ENCODE data around the gene ANXA9.

ANXA9 gene

GRCh38 chr1:150992626-150993025 is 10.5 kb downstream of the ANXA9 start:
- no peak overlapping the region for H3K27ac ChIP-seq (ENCODE audit: low read length)
- H3K79me2 ChIP-seq (ENCODE audit: low read length): no peaks in the 10 kb centered on the region
- no peaks in the 10 kb centered on the region for H3K9me3 ChIP-seq (ENCODE audit: insufficient read depth, low read length)
- no peak for TF ChIP-seq EZH2phosphoT487 (IDR thresholded peaks at IDR 0.05; ENCODE audit: low read depth)
- TF ChIP-seq, protein P1, sequence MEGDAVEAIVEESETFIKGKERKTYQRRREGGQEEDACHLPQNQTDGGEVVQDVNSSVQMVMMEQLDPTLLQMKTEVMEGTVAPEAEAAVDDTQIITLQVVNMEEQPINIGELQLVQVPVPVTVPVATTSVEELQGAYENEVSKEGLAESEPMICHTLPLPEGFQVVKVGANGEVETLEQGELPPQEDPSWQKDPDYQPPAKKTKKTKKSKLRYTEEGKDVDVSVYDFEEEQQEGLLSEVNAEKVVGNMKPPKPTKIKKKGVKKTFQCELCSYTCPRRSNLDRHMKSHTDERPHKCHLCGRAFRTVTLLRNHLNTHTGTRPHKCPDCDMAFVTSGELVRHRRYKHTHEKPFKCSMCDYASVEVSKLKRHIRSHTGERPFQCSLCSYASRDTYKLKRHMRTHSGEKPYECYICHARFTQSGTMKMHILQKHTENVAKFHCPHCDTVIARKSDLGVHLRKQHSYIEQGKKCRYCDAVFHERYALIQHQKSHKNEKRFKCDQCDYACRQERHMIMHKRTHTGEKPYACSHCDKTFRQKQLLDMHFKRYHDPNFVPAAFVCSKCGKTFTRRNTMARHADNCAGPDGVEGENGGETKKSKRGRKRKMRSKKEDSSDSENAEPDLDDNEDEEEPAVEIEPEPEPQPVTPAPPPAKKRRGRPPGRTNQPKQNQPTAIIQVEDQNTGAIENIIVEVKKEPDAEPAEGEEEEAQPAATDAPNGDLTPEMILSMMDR (IDR thresholded peaks at IDR 0.05; ENCODE audit: low read depth, low read length): no peak
- no peak overlapping the region for H3K9ac ChIP-seq (ENCODE audit: low read length)
- H3K4me2 ChIP-seq (ENCODE audit: low read length): no peak overlapping the region
- no peaks in the 10 kb centered on the region for H3K27me3 ChIP-seq (ENCODE audit: low read depth, low read length)
- no peak overlapping the region for H2AFZ ChIP-seq (ENCODE audit: low read depth, low read length)
- H3K36me3 ChIP-seq (replicated peaks; ENCODE audit: low read depth, low read length): no peaks in the 10 kb centered on the region
- H3K4me1 ChIP-seq (ENCODE audit: low read length): 0 out of 2 replicates have a peak, but pooled peaks cover 3% of the 10 kb centered on the region
- H3K4me3 ChIP-seq (ENCODE audit: low read length): no peak overlapping the region
- H4K20me1 ChIP-seq (ENCODE audit: insufficient read depth, low read length): no peaks in the 10 kb centered on the region

GRCh38 chr1:150994248-150994647 is 12.2 kb downstream of the ANXA9 start:
- H3K4me1 ChIP-seq (ENCODE audit: low read length): 0 out of 2 replicates have a peak, but pooled peaks cover 3% of the 10 kb centered on the region
- H3K9ac ChIP-seq (ENCODE audit: low read length): no peak overlapping the region
- no peak overlapping the region for H2AFZ ChIP-seq (ENCODE audit: low read depth, low read length)
- H4K20me1 ChIP-seq (ENCODE audit: insufficient read depth, low read length): no peaks in the 10 kb centered on the region
- no peaks in the 10 kb centered on the region for H3K27me3 ChIP-seq (ENCODE audit: low read depth, low read length)
- H3K4me3 ChIP-seq (ENCODE audit: low read length): no peak overlapping the region
- no peaks in the 10 kb centered on the region for H3K9me3 ChIP-seq (ENCODE audit: insufficient read depth, low read length)
- H3K4me2 ChIP-seq (ENCODE audit: low read length): no peak overlapping the region
- TF ChIP-seq, protein P1 (IDR thresholded peaks at IDR 0.05; ENCODE audit: low read depth, low read length): no peak
- no peak for TF ChIP-seq EZH2phosphoT487 (IDR thresholded peaks at IDR 0.05; ENCODE audit: low read depth)
- no peaks in the 10 kb centered on the region for H3K36me3 ChIP-seq (replicated peaks; ENCODE audit: low read depth, low read length)
- H3K27ac ChIP-seq (ENCODE audit: low read length): no peak overlapping the region
- no peaks in the 10 kb centered on the region for H3K79me2 ChIP-seq (ENCODE audit: low read length)

DNA sequence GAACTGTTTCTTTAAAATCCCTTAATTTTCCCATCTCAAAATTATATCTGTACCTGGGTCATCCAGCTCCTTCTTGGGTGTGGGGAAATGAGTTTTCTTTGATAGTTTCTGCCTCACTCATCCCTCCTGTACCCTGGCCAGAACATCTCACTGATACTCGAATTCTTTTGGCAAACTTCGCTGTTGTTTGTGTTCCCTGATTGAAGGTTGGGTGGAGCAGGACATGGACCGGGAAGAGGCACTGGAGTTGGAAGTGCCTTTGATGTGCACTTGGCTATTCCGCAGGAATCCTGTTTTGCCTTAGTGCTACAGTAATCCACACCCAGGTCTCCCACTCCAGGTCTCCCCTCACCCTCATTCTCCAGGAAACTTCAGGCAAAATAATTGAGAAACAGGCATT is 13.4 kb downstream of the ANXA9 start:
- Histone ChIP-seq H3K4me1 (ENCODE audit: low read length) (0 out of 2 replicates have a peak, but pooled peaks cover 3% of the 10 kb centered on the region), H3K4me2 (ENCODE audit: low read length) (peak overlapping the region; percentile 42), H3K79me2 (ENCODE audit: low read length) (no peaks in the 10 kb centered on the region), H3K27ac (ENCODE audit: low read length) (no peak overlapping the region), H3K9me3 (ENCODE audit: insufficient read depth, low read length) (no peaks in the 10 kb centered on the region), H3K27me3 (ENCODE audit: low read depth, low read length) (no peaks in the 10 kb centered on the region), H2AFZ (ENCODE audit: low read depth, low read length) (peak overlapping the region; percentile 65), H3K36me3 (replicated peaks; ENCODE audit: low read depth, low read length) (no peaks in the 10 kb centered on the region), H4K20me1 (ENCODE audit: insufficient read depth, low read length) (no peaks in the 10 kb centered on the region), H3K4me3 (ENCODE audit: low read length) (peak overlapping the region; percentile 33; the same call in 1 of the 2 replicates), H3K9ac (ENCODE audit: low read length) (no peak overlapping the region)
- TF ChIP-seq, protein P1 (IDR thresholded peaks at IDR 0.05; ENCODE audit: low read depth, low read length): no peak
- TF ChIP-seq EZH2phosphoT487 (IDR thresholded peaks at IDR 0.05; ENCODE audit: low read depth): no peak

GRCh38 chr1:150995896-150996295 is 13.8 kb downstream of the ANXA9 start:
- no peak for TF ChIP-seq EZH2phosphoT487 (IDR thresholded peaks at IDR 0.05; ENCODE audit: low read depth)
- TF ChIP-seq, protein P1 (IDR thresholded peaks at IDR 0.05; ENCODE audit: low read depth, low read length): peak; percentile 80
- peak overlapping the region; percentile 65 for H2AFZ ChIP-seq (ENCODE audit: low read depth, low read length)

More at GRCh38 chr1:150995896-150996295, 13.8 kb downstream of the ANXA9 start:
- Histone ChIP-seq H3K9ac (ENCODE audit: low read length) (no peak overlapping the region), H3K4me1 (ENCODE audit: low read length) (0 out of 2 replicates have a peak, but pooled peaks cover 3% of the 10 kb centered on the region), H3K9me3 (ENCODE audit: insufficient read depth, low read length) (no peaks in the 10 kb centered on the region), H3K79me2 (ENCODE audit: low read length) (no peaks in the 10 kb centered on the region), H3K4me3 (ENCODE audit: low read length) (peak overlapping the region; percentile 33; the same call in 1 of the 2 replicates), H3K4me2 (ENCODE audit: low read length) (peak overlapping the region; percentile 42), H3K27ac (ENCODE audit: low read length) (no peak overlapping the region), H3K36me3 (replicated peaks; ENCODE audit: low read depth, low read length) (no peaks in the 10 kb centered on the region), H3K27me3 (ENCODE audit: low read depth, low read length) (no peaks in the 10 kb centered on the region), H4K20me1 (ENCODE audit: insufficient read depth, low read length) (no peaks in the 10 kb centered on the region)

Data from OCI-LY3 (cell line).